ENCODE measurements around the gene KLHL40. TPM values are rescaled to one million over a fixed set of nuclear protein-coding genes. Genes with fewer than 3 reads are reported as not detected.

KLHL40 gene
- polyA plus RNA-seq, 1 donor (not counting 4 experiments of a cell fraction or from before 2014, with no cell fraction given): not detected

GRCh38 chr3:42664438-42664803 is 20.9 kb upstream of the KLHL40 start:
- Histone ChIP-seq H3K4me1 (ENCODE audit: control insufficient read depth, extremely low read depth, insufficient read depth, low read length) (peaks cover 4% of the 10 kb centered on the region), H3K9me3 (ENCODE audit: control insufficient read depth, low read depth, low read length) (no peaks in the 10 kb centered on the region), H3K27ac (ENCODE audit: control insufficient read depth, insufficient read depth, low read length) (no peak overlapping the region), H3K79me2 (ENCODE audit: control insufficient read depth, insufficient read depth, low read length) (no peaks in the 10 kb centered on the region), H4K20me1 (ENCODE audit: control insufficient read depth, extremely low read depth, insufficient read depth, low read length) (no peaks in the 10 kb centered on the region), H3K27me3 (ENCODE audit: control insufficient read depth, extremely low read depth, insufficient read depth, low read length) (no peaks in the 10 kb centered on the region), H3K9me1 (ENCODE audit: control insufficient read depth, extremely low read depth, insufficient read depth, low read length) (no peaks in the 10 kb centered on the region), H3K4me2 (ENCODE audit: control insufficient read depth, extremely low read depth, insufficient read depth, low read depth, low read length) (no peak overlapping the region), H3K36me3 (ENCODE audit: control insufficient read depth in 2 of 2, extremely low read depth in 1 of 2, insufficient read depth in 2 of 2, low read length in 2 of 2) (peaks cover 11 to 14% of the 10 kb centered on the region in 2 experiments), H3K9ac (ENCODE audit: control insufficient read depth, extremely low read depth, insufficient read depth, low read length) (no peak overlapping the region), H3K4me3 (ENCODE audit: control insufficient read depth in 2 of 3, extremely low read depth in 1 of 3, insufficient read depth in 2 of 3, low read depth in 1 of 3, low read length in 3 of 3) (no peak overlapping the region), H2AFZ (ENCODE audit: control insufficient read depth, low read length) (no peak overlapping the region)
- dilution Hi-C loops (cut with MboI; ENCODE audit: extremely low pct_ligation_motif_present, low sequenced_read_pairs): no loop called here
- DNase-seq (ENCODE audit: low read depth, low spot score) (no peak), FAIRE-seq (no peak)
- TF ChIP-seq CTCF (optimal IDR thresholded peaks at IDR 0.05 in 1 of 3, IDR thresholded peaks at IDR 0.05 in 1 of 3, conservative IDR thresholded peaks at IDR 0.05 in 1 of 3; ENCODE audit: extremely low read depth in 1 of 3, insufficient read depth in 2 of 3, low read length in 3 of 3): no peak
- TF ChIP-seq EZH2 (IDR thresholded peaks at IDR 0.05; ENCODE audit: low read length): no peak

- H2AFZ ChIP-seq (ENCODE audit: control insufficient read depth, low read length): no peak overlapping the region
- H3K9me1 ChIP-seq (ENCODE audit: control insufficient read depth, extremely low read depth, insufficient read depth, low read length): no peaks in the 10 kb centered on the region
- no peak for DNase-seq (ENCODE audit: low read depth, low spot score)
- no peak overlapping the region for H3K27ac ChIP-seq (ENCODE audit: control insufficient read depth, insufficient read depth, low read length)
- no peak for FAIRE-seq
- no peaks in the 10 kb centered on the region for H4K20me1 ChIP-seq (ENCODE audit: control insufficient read depth, extremely low read depth, insufficient read depth, low read length)
- H3K4me2 ChIP-seq (ENCODE audit: control insufficient read depth, extremely low read depth, insufficient read depth, low read depth, low read length): no peak overlapping the region
- H3K36me3 ChIP-seq (ENCODE audit: control insufficient read depth in 2 of 2, extremely low read depth in 1 of 2, insufficient read depth in 2 of 2, low read length in 2 of 2): peaks cover 5 to 6% of the 10 kb centered on the region in 2 experiments
- H3K4me1 ChIP-seq (ENCODE audit: control insufficient read depth, extremely low read depth, insufficient read depth, low read length): peaks cover 4% of the 10 kb centered on the region
- H3K79me2 ChIP-seq (ENCODE audit: control insufficient read depth, insufficient read depth, low read length): no peaks in the 10 kb centered on the region
- no peaks in the 10 kb centered on the region for H3K27me3 ChIP-seq (ENCODE audit: control insufficient read depth, extremely low read depth, insufficient read depth, low read length)
- H3K9ac ChIP-seq (ENCODE audit: control insufficient read depth, extremely low read depth, insufficient read depth, low read length): no peak overlapping the region
- no peaks in the 10 kb centered on the region for H3K9me3 ChIP-seq (ENCODE audit: control insufficient read depth, low read depth, low read length)
- TF ChIP-seq CTCF (optimal IDR thresholded peaks at IDR 0.05 in 1 of 3, IDR thresholded peaks at IDR 0.05 in 1 of 3, conservative IDR thresholded peaks at IDR 0.05 in 1 of 3; ENCODE audit: extremely low read depth in 1 of 3, insufficient read depth in 2 of 3, low read length in 3 of 3) (no peak), EZH2 (IDR thresholded peaks at IDR 0.05; ENCODE audit: low read length) (no peak)
- dilution Hi-C loops (cut with MboI; ENCODE audit: extremely low pct_ligation_motif_present, low sequenced_read_pairs): no loop called here
- H3K4me3 ChIP-seq (ENCODE audit: control insufficient read depth in 2 of 3, extremely low read depth in 1 of 3, insufficient read depth in 2 of 3, low read depth in 1 of 3, low read length in 3 of 3): no peak overlapping the region
These were observed 20.1 kb upstream of the KLHL40 start for GRCh38 chr3:42665050-42665878.
